Thyroid gland (tissue), 4 donors: ENCODE data around the gene DYNLT1.

Experiments
- POLR2A ChIP-seq, 2 donors: fragments of 450-650 bp; IDR thresholded peaks; one replicate each; pipeline ENCODE4 v1.6.1; 2017; ENCODE audit warnings: antibody characterized with exemption in 2 of 2, mild to moderate bottlenecking in 2 of 2, moderate library complexity in 1 of 2
- TF ChIP-seq, protein P1 (sequence below), 6 experiments: fragments of 200-600 bp in 3 of 6; fragments of 450-650 bp in 3 of 6; sonication (generic) in 3 of 6; IDR thresholded peaks; one replicate each; pipeline ENCODE4 v1.5.1; 2016 to 2019; ENCODE audit warnings: antibody characterized with exemption in 6 of 6, mild to moderate bottlenecking in 2 of 6, inconsistent platforms in 1 of 6, moderate library complexity in 1 of 6

DNA sequence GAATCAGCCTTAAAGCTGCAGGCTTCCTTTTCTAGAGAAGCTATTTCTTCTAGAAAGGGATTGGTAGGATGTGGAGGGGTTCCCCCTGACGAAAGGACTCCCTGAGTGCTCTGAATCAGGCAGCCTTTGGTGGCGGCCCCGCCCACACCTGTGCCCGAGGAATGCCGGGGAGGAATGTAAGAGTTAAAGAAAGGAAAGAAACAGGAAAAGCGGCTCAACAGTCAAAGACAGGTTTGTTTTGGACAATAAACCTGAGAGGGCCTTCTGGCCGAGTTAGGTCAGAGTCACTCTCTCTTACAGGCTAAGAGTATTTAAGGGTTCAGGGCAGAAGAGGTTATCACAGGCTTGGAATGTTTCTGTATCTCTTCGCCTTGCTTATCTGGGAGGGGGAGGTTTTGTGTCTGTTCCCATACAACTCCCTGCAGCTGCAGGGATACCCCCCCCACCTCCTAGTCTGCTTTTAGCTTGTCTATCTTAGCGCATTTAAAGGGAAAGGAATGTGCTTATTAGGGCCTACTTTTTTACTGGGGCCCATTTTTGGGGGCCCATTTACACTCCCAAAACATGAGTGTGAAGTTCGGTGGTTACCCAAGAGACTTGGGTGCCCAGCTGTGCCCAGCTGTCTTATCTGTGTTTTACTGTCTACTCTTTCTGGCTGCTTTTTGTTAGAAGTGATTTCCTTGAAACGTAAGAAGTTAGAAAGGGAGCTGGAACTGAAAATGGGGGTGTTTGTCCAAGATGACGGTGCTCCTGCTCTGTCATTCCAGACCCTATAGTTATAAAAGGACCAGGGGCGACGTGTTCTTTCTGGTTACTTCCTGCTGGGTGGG, 32.8 kb downstream of the DYNLT1 start:
- TF ChIP-seq, protein P1, sequence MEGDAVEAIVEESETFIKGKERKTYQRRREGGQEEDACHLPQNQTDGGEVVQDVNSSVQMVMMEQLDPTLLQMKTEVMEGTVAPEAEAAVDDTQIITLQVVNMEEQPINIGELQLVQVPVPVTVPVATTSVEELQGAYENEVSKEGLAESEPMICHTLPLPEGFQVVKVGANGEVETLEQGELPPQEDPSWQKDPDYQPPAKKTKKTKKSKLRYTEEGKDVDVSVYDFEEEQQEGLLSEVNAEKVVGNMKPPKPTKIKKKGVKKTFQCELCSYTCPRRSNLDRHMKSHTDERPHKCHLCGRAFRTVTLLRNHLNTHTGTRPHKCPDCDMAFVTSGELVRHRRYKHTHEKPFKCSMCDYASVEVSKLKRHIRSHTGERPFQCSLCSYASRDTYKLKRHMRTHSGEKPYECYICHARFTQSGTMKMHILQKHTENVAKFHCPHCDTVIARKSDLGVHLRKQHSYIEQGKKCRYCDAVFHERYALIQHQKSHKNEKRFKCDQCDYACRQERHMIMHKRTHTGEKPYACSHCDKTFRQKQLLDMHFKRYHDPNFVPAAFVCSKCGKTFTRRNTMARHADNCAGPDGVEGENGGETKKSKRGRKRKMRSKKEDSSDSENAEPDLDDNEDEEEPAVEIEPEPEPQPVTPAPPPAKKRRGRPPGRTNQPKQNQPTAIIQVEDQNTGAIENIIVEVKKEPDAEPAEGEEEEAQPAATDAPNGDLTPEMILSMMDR (IDR thresholded peaks at IDR 0.05): no peak
- TF ChIP-seq POLR2A (IDR thresholded peaks at IDR 0.05): no peak
